Panc1 (cell line): Measurements from ENCODE around the gene MED25. TPM values are rescaled to one million over a fixed set of nuclear protein-coding genes. Genes with fewer than 3 reads are reported as not detected.

Experiments
- ATAC-seq: fragments of 200-7000 bp; cut with Tn5 transposase; 2 replicates; pipeline ENCODE4 v1.9.1; 2020; ENCODE audit warnings: mild to moderate bottlenecking, moderate library complexity
- BruUV-seq: library from RNA; stranded (reverse); fragments of 400-500 nt; replicated peaks from 2 replicates; lab custom pipeline; 2021; lab: Mats Ljungman, UMichigan
- CTCF ChIA-PET: fragments of 300-600 bp; sonication (Branson Sonifier 250); formaldehyde crosslinking; loops from one replicate; lab custom pipeline; 2022; ENCODE audit warnings: antibody characterized with exemption; lab: Charles Lee
- POLR2A ChIA-PET: fragments of 300-600 bp; sonication (Branson Sonifier 250); formaldehyde crosslinking; loops from one replicate; lab custom pipeline; 2022; ENCODE audit warnings: antibody characterized with exemption; lab: Charles Lee
- DNase-seq: peaks from one replicate; pipeline ENCODE4 v3.0.0-alpha.2; 2010; ENCODE audit warnings: low read depth, low spot score
- H3K27ac ChIP-seq: 2 replicates; pipeline ENCODE4 v1.5.1; 2011; ENCODE audit warnings: mild to moderate bottlenecking, low read length, inconsistent platforms
- H3K27me3 ChIP-seq: fragments of 200-500 bp; sonication (Bioruptor generic); 2 replicates; pipeline ENCODE4 v1.6.0; 2014; ENCODE audit warnings: low read length, inconsistent platforms; ENCODE audit not compliant: control insufficient read depth, insufficient read depth
- H3K36me3 ChIP-seq: fragments of 200-500 bp; sonication (Bioruptor generic); 2 replicates; pipeline ENCODE4 v1.5.1; 2014; ENCODE audit warnings: inconsistent platforms, mild to moderate bottlenecking, low read length, moderate library complexity; ENCODE audit not compliant: control insufficient read depth, insufficient read depth
- H3K4me1 ChIP-seq: 2 replicates; pipeline ENCODE4 v1.5.1; 2011; ENCODE audit warnings: inconsistent platforms, mild to moderate bottlenecking, low read length, moderate library complexity; ENCODE audit not compliant: control insufficient read depth, insufficient read depth
- H3K4me3 ChIP-seq, 2 experiments: 2 replicates each; pipeline ENCODE4 v1.5.1; 2011 to 2012; ENCODE audit warnings: low read depth in 2 of 2, low read length in 2 of 2, mild to moderate bottlenecking in 2 of 2, inconsistent platforms in 1 of 2, moderate library complexity in 1 of 2
- H3K9me3 ChIP-seq: fragments of 200-500 bp; sonication (Bioruptor generic); 2 replicates; pipeline ENCODE4 v1.5.1; 2014; ENCODE audit warnings: low read depth, mild to moderate bottlenecking, inconsistent platforms, low read length, moderate library complexity; ENCODE audit not compliant: control insufficient read depth, insufficient read depth
- CTCF ChIP-seq: fragments of 450-650 bp; IDR thresholded peaks from 2 replicates; pipeline ENCODE4 v1.5.1; 2017; ENCODE audit warnings: mild to moderate bottlenecking
- POLR2AphosphoS5 ChIP-seq: IDR thresholded peaks from 2 replicates; pipeline ENCODE4 v1.6.1; 2012; ENCODE audit warnings: mild to moderate bottlenecking, low read depth, low read length, moderate library complexity
- REST ChIP-seq, 2 experiments: IDR thresholded peaks; 2 replicates each; pipeline ENCODE4 v1.6.1; 2011 to 2012; ENCODE audit warnings: low read depth in 2 of 2, control low read depth in 1 of 2, low read length in 1 of 2, mild to moderate bottlenecking in 1 of 2, moderate library complexity in 1 of 2; ENCODE audit not compliant: insufficient read depth in 1 of 2
- SIN3A ChIP-seq: IDR thresholded peaks from 2 replicates; pipeline ENCODE4 v1.6.1; 2012; ENCODE audit warnings: low read depth, mild to moderate bottlenecking, low read length, moderate library complexity, borderline replicate concordance; ENCODE audit not compliant: insufficient read depth
- TCF7L2 ChIP-seq: IDR thresholded peaks from 2 replicates; pipeline ENCODE4 v1.6.1; 2011; ENCODE audit warnings: mild to moderate bottlenecking, low read depth, low read length, inconsistent platforms
- in situ Hi-C: cut with HindIII; loops from 2 replicates; pipeline ENCODE4 v1.10.0; 2016; ENCODE audit warnings: low sequenced_read_pairs, low pct_unique_long_range_greater_than_20kb
- intact Hi-C: fragments of 100-400 bp; cut with micrococcal nuclease; formaldehyde crosslinking; loops from one replicate; pipeline ENCODE4 v1.10.0; 2022; ENCODE audit not compliant: unreplicated experiment
- total RNA-seq: library from RNA; stranded (reverse); gene quantifications from one replicate; pipeline ENCODE4 v1.2.1, GENCODE V29; 2021; ENCODE audit not compliant: unreplicated experiment

MED25 gene
- total RNA-seq, 1 experiment from 2014 or later: 52.4 TPM

GRCh38 chr19:49850487-49851342 is 32.6 kb downstream of the MED25 start, which contains the start of gene PTOV1:
Gene PTOV1, plus strand, starts transcription at chr19:49851159.
- POLR2A ChIA-PET: interaction anchor here (0.6 kb wide), 2 partner anchors 37 to 40 kb away, joined by 3 read pairs; partner anchors contain the start of gene FUZ
- CTCF ChIA-PET: no interaction called here
- Histone ChIP-seq H3K27me3 (no peaks in the 10 kb centered on the region), H3K27ac (peak within 1 kb of the TSS; percentile 86), H3K4me3 (peak within 1 kb of the TSS; percentile 58 to 73), H3K4me1 (peaks cover 13% of the 10 kb centered on the region), H3K9me3 (no peaks in the 10 kb centered on the region), H3K36me3 (no peaks in the 10 kb centered on the region)
- ATAC-seq: peak; percentile 91
- TF ChIP-seq POLR2AphosphoS5: peak; percentile 69
- TF ChIP-seq TCF7L2: peak; percentile 37; the same call in 1 of the 2 replicates
- TF ChIP-seq REST (IDR thresholded peaks at IDR 0.05; ENCODE audit: insufficient read depth in 1 of 2, low read depth in 2 of 2, low read length in 1 of 2): no peak
- intact Hi-C loops (no loop called here), in situ Hi-C loops (no loop called here)
- DNase-seq: no peak
- BruUV-seq: no TSS peak

GRCh38 chr19:49851456-49852259 is 33.6 kb downstream of the MED25 start:
- peak; percentile 1; the same call in 1 of the 2 replicates for ATAC-seq
- intact Hi-C loops: no loop called here
- no TSS peak for BruUV-seq
- Histone ChIP-seq H3K27ac (peak overlapping the region; percentile 57; the same call in 1 of the 2 replicates), H3K4me3 (peak overlapping the region; percentile 58 to 70), H3K36me3 (no peaks in the 10 kb centered on the region), H3K9me3 (no peaks in the 10 kb centered on the region), H3K27me3 (no peaks in the 10 kb centered on the region), H3K4me1 (peaks cover 13% of the 10 kb centered on the region)
- in situ Hi-C loops: no loop called here
- ChIA-PET CTCF (no interaction called here), POLR2A (no interaction called here)
- TF ChIP-seq REST (IDR thresholded peaks at IDR 0.05; ENCODE audit: insufficient read depth in 1 of 2, low read depth in 2 of 2, low read length in 1 of 2): no peak
- no peak for TF ChIP-seq TCF7L2
- TF ChIP-seq CTCF: no peak
- TF ChIP-seq SIN3A: no peak
- TF ChIP-seq POLR2AphosphoS5: no peak
- DNase-seq: no peak
